ENCODE results near the gene TBC1D3E. TPM values are rescaled to one million over a fixed set of nuclear protein-coding genes. Genes with fewer than 3 reads are reported as not detected.

The TBC1D3E gene
- under 1 TPM in 1 of 2 donors, not detected in 1; 0.67 TPM for total RNA-seq

GRCh38 chr17:38127651-38128050 lies at the start of gene TBC1D3E:
Gene TBC1D3E (plus strand): TSS chr17:38127951. CDS start chr17:38129496, 1,545 bp downstream.

Small RNA genes within 50 kb of the gene (small RNA-seq; reads per million reads assigned to genes)
- gene RF00019 = 0 reads per million in 2 donors
- 0 reads per million in 2 donors for gene RNA5SP526

Other genes with a start within 250 kb of the TBC1D3E start
- under 1 TPM in 1 of 2 donors, not detected in 1; 0.33 TPM for gene TBC1D3K, start 203.5 kb upstream of the TBC1D3E start, total RNA-seq
- 1 to 10 TPM in 1 of 2 donors, under 1 TPM in 1; 0.67 to 3.8 TPM for gene TBC1D3L, start 138.9 kb upstream of the TBC1D3E start, total RNA-seq
- under 1 TPM; 0.34 to 1.00 TPM for gene TBC1D3D, start 124.0 kb upstream of the TBC1D3E start, total RNA-seq
- gene TBC1D3C, start 59.3 kb upstream of the TBC1D3E start, total RNA-seq = not detected
- not detected for gene TBC1D3, start 64.6 kb downstream of the TBC1D3E start, total RNA-seq
- gene MRPL45, start 169.2 kb downstream of the TBC1D3E start, total RNA-seq = 10 to 100 TPM; 24.1 to 37.6 TPM
- under 1 TPM in 1 of 2 donors, not detected in 1; under 0.01 TPM for gene GPR179, start 216.0 kb downstream of the TBC1D3E start, total RNA-seq
- gene SOCS7, start 223.9 kb downstream of the TBC1D3E start, total RNA-seq = 10 to 100 TPM; 14.0 to 20.0 TPM